ENCODE data around the gene TRIP13. TPM values are rescaled to one million over a fixed set of nuclear protein-coding genes. Genes with fewer than 3 reads are reported as not detected.

TRIP13 gene
- polyA plus RNA-seq, 1 donor from 2014 or later = 2.1 TPM

DNA sequence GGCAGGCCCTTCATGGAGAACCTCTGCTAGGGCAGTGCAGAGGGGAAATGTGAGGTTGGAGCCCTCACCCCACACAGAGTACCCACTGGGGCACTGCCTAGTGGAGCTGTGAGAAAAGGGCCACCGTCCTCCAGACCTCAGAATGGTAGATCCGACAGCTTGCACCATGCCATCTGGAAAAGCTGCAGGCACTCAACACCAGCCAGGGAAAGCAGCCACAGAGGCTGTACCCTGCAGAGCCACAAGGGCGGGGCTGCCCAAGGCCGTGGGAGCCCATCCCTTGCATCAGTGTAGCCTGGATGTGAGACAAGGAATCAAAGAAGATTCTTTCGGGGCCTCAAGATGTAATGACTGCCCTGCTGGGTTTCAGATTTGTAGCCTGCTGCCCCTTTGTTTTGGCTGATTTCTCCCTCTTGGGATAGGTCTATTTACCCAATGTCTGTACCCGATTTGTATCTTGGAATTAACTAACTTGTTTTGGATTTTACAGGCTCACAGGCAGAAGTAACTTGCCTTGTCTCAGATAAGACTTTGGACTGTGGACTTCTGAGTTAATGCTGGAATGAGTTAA, 25.3 kb upstream of the TRIP13 start:
- Histone ChIP-seq H3K79me2 (replicated peaks; ENCODE audit: insufficient read depth, low read length) (no peaks in the 10 kb centered on the region), H4K20me1 (ENCODE audit: insufficient read depth) (no peaks in the 10 kb centered on the region), H3K9me2 (ENCODE audit: insufficient read depth, low read length) (no peaks in the 10 kb centered on the region), H3K4me3 (ENCODE audit: low read length) (no peak overlapping the region), H3K9me3 (ENCODE audit: low read length) (no peaks in the 10 kb centered on the region), H2AFZ (ENCODE audit: low read depth, low read length) (no peak overlapping the region), H3K4me2 (ENCODE audit: low read length) (no peak overlapping the region), H3K27ac (ENCODE audit: low read length) (no peak overlapping the region), H3K27me3 (ENCODE audit: insufficient read depth, low read depth, low read length) (no peaks in the 10 kb centered on the region), H3K36me3 (ENCODE audit: insufficient read depth, low read length) (no peaks in the 10 kb centered on the region), H3K9ac (ENCODE audit: low read length) (no peak overlapping the region), H3F3A (ENCODE audit: insufficient read depth, low read length, poor library complexity, severe bottlenecking) (no peaks in the 10 kb centered on the region)
- TF ChIP-seq, protein P1, sequence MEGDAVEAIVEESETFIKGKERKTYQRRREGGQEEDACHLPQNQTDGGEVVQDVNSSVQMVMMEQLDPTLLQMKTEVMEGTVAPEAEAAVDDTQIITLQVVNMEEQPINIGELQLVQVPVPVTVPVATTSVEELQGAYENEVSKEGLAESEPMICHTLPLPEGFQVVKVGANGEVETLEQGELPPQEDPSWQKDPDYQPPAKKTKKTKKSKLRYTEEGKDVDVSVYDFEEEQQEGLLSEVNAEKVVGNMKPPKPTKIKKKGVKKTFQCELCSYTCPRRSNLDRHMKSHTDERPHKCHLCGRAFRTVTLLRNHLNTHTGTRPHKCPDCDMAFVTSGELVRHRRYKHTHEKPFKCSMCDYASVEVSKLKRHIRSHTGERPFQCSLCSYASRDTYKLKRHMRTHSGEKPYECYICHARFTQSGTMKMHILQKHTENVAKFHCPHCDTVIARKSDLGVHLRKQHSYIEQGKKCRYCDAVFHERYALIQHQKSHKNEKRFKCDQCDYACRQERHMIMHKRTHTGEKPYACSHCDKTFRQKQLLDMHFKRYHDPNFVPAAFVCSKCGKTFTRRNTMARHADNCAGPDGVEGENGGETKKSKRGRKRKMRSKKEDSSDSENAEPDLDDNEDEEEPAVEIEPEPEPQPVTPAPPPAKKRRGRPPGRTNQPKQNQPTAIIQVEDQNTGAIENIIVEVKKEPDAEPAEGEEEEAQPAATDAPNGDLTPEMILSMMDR (IDR thresholded peaks at IDR 0.05; ENCODE audit: poor library complexity, severe bottlenecking) = no peak
- TF ChIP-seq RAD21 (conservative IDR thresholded peaks at IDR 0.05) = no peak
- TF ChIP-seq EP300 (conservative IDR thresholded peaks at IDR 0.05; ENCODE audit: poor library complexity, severe bottlenecking) = no peak
- TF ChIP-seq POLR2AphosphoS5 (IDR thresholded peaks at IDR 0.05) = no peak
- TF ChIP-seq, protein P2, sequence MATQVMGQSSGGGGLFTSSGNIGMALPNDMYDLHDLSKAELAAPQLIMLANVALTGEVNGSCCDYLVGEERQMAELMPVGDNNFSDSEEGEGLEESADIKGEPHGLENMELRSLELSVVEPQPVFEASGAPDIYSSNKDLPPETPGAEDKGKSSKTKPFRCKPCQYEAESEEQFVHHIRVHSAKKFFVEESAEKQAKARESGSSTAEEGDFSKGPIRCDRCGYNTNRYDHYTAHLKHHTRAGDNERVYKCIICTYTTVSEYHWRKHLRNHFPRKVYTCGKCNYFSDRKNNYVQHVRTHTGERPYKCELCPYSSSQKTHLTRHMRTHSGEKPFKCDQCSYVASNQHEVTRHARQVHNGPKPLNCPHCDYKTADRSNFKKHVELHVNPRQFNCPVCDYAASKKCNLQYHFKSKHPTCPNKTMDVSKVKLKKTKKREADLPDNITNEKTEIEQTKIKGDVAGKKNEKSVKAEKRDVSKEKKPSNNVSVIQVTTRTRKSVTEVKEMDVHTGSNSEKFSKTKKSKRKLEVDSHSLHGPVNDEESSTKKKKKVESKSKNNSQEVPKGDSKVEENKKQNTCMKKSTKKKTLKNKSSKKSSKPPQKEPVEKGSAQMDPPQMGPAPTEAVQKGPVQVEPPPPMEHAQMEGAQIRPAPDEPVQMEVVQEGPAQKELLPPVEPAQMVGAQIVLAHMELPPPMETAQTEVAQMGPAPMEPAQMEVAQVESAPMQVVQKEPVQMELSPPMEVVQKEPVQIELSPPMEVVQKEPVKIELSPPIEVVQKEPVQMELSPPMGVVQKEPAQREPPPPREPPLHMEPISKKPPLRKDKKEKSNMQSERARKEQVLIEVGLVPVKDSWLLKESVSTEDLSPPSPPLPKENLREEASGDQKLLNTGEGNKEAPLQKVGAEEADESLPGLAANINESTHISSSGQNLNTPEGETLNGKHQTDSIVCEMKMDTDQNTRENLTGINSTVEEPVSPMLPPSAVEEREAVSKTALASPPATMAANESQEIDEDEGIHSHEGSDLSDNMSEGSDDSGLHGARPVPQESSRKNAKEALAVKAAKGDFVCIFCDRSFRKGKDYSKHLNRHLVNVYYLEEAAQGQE (IDR thresholded peaks at IDR 0.05; ENCODE audit: borderline replicate concordance) = no peak
- TF ChIP-seq EZH2 (IDR thresholded peaks at IDR 0.05; ENCODE audit: borderline replicate concordance, insufficient read depth, low read length, poor library complexity, severe bottlenecking) = no peak
- no peak for TF ChIP-seq MXI1 (conservative IDR thresholded peaks at IDR 0.05; ENCODE audit: poor library complexity, severe bottlenecking)
- no peak for TF ChIP-seq SMC3 (conservative IDR thresholded peaks at IDR 0.05; ENCODE audit: poor library complexity)
- no peak for TF ChIP-seq TAF1 (IDR thresholded peaks at IDR 0.05; ENCODE audit: low read depth)

DNA sequence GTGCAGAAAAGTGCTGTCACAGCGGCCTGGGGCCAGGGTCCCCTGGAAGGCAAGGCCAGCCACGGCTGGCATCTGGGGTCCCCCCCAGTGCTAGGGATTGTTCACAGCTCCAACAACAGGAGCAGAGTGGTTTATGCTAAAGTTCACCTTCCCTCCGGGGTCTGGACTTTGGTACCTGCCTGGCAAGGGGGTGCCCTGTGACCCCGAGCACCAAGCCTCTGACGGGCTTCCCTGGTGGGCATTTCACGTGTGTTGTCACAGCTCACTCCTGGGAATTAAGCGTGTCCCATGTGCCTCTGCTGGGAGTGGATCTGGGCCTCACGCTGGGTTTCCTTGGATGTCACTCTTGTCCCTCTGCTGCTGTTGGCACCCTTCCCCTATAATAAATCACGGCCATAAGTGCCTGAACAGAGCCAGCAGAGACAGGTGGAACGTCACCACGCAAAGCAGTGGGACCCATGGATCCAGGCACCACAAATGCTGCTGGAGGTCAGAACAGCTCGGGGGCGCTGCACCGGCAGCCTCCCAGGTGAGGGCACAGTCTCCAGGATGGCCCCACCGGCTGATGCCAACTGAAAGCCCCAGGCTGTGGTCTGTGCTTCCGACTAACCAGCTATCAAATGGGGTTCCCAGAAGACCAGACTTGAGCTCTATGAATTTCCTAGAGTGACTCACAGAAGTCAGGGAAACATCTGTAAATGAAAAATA, 24.1 kb upstream of the TRIP13 start:
- Histone ChIP-seq H3F3A (ENCODE audit: insufficient read depth, low read length, poor library complexity, severe bottlenecking) (no peaks in the 10 kb centered on the region), H3K9me2 (ENCODE audit: insufficient read depth, low read length) (no peaks in the 10 kb centered on the region), H4K20me1 (ENCODE audit: insufficient read depth) (no peaks in the 10 kb centered on the region), H3K9ac (ENCODE audit: low read length) (no peak overlapping the region), H3K36me3 (ENCODE audit: insufficient read depth, low read length) (no peaks in the 10 kb centered on the region), H3K4me2 (ENCODE audit: low read length) (no peak overlapping the region), H2AFZ (ENCODE audit: low read depth, low read length) (no peak overlapping the region), H3K79me2 (replicated peaks; ENCODE audit: insufficient read depth, low read length) (no peaks in the 10 kb centered on the region), H3K4me3 (ENCODE audit: low read length) (no peak overlapping the region), H3K27me3 (ENCODE audit: insufficient read depth, low read depth, low read length) (no peaks in the 10 kb centered on the region), H3K9me3 (ENCODE audit: low read length) (no peaks in the 10 kb centered on the region), H3K27ac (ENCODE audit: low read length) (no peak overlapping the region)
- no peak for TF ChIP-seq SMC3 (conservative IDR thresholded peaks at IDR 0.05; ENCODE audit: poor library complexity)
- TF ChIP-seq MXI1 (conservative IDR thresholded peaks at IDR 0.05; ENCODE audit: poor library complexity, severe bottlenecking) = no peak
- TF ChIP-seq EZH2 (IDR thresholded peaks at IDR 0.05; ENCODE audit: borderline replicate concordance, insufficient read depth, low read length, poor library complexity, severe bottlenecking) = no peak
- TF ChIP-seq RAD21 (conservative IDR thresholded peaks at IDR 0.05) = no peak
- TF ChIP-seq TAF1 (IDR thresholded peaks at IDR 0.05; ENCODE audit: low read depth) = no peak
- TF ChIP-seq EP300 (conservative IDR thresholded peaks at IDR 0.05; ENCODE audit: poor library complexity, severe bottlenecking) = no peak
- TF ChIP-seq, protein P1 (IDR thresholded peaks at IDR 0.05; ENCODE audit: poor library complexity, severe bottlenecking) = no peak
- TF ChIP-seq, protein P2 (IDR thresholded peaks at IDR 0.05; ENCODE audit: borderline replicate concordance) = no peak
- no peak for TF ChIP-seq POLR2AphosphoS5 (IDR thresholded peaks at IDR 0.05)
